Mesothelial cell of epicardium (in vitro differentiated cells): ENCODE data around the gene BCR. TPM values are rescaled to one million over a fixed set of nuclear protein-coding genes. Genes with fewer than 3 reads are reported as not detected.
A peak's percentile ranks its signal among the peaks of the same experiment; 100 is the strongest.
"Not testable (repeated sequence)": the region's sequence is repeated elsewhere in the genome, so short reads cannot be mapped to it uniquely, and the experiment has no call there.

Source experiments
- DNase-seq, 2 experiments: peaks; one replicate each; pipeline ENCODE4 v3.0.0; 2021; ENCODE audit warnings: low spot score in 2 of 2; ENCODE audit not compliant: unreplicated experiment in 2 of 2
- H3K27ac Mint-ChIP-seq: 2 replicates; pipeline ENCODE4 v1.8.0; 2021; ENCODE audit warnings: mixed read lengths
- H3K27me3 Mint-ChIP-seq: 2 replicates; pipeline ENCODE4 v1.8.0; 2021; ENCODE audit warnings: low read depth, mixed read lengths
- H3K36me3 Mint-ChIP-seq: 2 replicates; pipeline ENCODE4 v1.8.0; 2021; ENCODE audit warnings: mixed read lengths
- H3K4me1 Mint-ChIP-seq: 2 replicates; pipeline ENCODE4 v1.8.0; 2021; ENCODE audit warnings: mixed read lengths
- H3K4me3 Mint-ChIP-seq: 2 replicates; pipeline ENCODE4 v1.8.0; 2021; ENCODE audit warnings: mild to moderate bottlenecking, moderate library complexity, mixed read lengths
- H3K9me3 Mint-ChIP-seq: 2 replicates; pipeline ENCODE4 v1.8.0; 2021; ENCODE audit warnings: mixed read lengths
- total RNA-seq: library from RNA; stranded (reverse); gene quantifications from 3 replicates; pipeline ENCODE4 v1.2.1, GENCODE V29; 2021
- TF ChIP-seq, protein P1 (sequence below): fragments of 200-600 bp; sonication (generic); IDR thresholded peaks from one replicate; pipeline ENCODE4 v1.5.0; 2021; ENCODE audit warnings: antibody characterized with exemption; ENCODE audit not compliant: unreplicated experiment

Gene BCR
- total RNA-seq, 1 donor from 2014 or later = 72.4 TPM

GRCh38 chr22:23361676-23362075, 181.4 kb downstream of the BCR start:
- Mint-ChIP-seq H3K4me1 (no peaks in the 10 kb centered on the region), H3K4me3 (no peak overlapping the region), H3K36me3 (no peaks in the 10 kb centered on the region), H3K9me3 (peaks cover 6% of the 10 kb centered on the region), H3K27me3 (peaks cover 35% of the 10 kb centered on the region), H3K27ac (no peak overlapping the region)
- no peak for DNase-seq
- TF ChIP-seq, protein P1, sequence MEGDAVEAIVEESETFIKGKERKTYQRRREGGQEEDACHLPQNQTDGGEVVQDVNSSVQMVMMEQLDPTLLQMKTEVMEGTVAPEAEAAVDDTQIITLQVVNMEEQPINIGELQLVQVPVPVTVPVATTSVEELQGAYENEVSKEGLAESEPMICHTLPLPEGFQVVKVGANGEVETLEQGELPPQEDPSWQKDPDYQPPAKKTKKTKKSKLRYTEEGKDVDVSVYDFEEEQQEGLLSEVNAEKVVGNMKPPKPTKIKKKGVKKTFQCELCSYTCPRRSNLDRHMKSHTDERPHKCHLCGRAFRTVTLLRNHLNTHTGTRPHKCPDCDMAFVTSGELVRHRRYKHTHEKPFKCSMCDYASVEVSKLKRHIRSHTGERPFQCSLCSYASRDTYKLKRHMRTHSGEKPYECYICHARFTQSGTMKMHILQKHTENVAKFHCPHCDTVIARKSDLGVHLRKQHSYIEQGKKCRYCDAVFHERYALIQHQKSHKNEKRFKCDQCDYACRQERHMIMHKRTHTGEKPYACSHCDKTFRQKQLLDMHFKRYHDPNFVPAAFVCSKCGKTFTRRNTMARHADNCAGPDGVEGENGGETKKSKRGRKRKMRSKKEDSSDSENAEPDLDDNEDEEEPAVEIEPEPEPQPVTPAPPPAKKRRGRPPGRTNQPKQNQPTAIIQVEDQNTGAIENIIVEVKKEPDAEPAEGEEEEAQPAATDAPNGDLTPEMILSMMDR = no peak

GRCh38 chr22:23363683-23364082, 183.4 kb downstream of the BCR start:
- H3K4me3 Mint-ChIP-seq = no peak overlapping the region
- peaks cover 6% of the 10 kb centered on the region for H3K9me3 Mint-ChIP-seq
- TF ChIP-seq, protein P1 = no peak
- peaks cover 4% of the 10 kb centered on the region for H3K4me1 Mint-ChIP-seq
- no peak overlapping the region for H3K27ac Mint-ChIP-seq
- DNase-seq = no peak
- H3K27me3 Mint-ChIP-seq = peaks cover 41% of the 10 kb centered on the region
- H3K36me3 Mint-ChIP-seq = peaks cover 12% of the 10 kb centered on the region

- H3K36me3 Mint-ChIP-seq = peaks cover 18% of the 10 kb centered on the region
- H3K4me1 Mint-ChIP-seq = peaks cover 4% of the 10 kb centered on the region
- H3K9me3 Mint-ChIP-seq = peaks cover 6% of the 10 kb centered on the region
- H3K27me3 Mint-ChIP-seq = peaks cover 46% of the 10 kb centered on the region
- no peak overlapping the region for H3K27ac Mint-ChIP-seq
- H3K4me3 Mint-ChIP-seq = no peak overlapping the region
- TF ChIP-seq, protein P1 = no peak
- DNase-seq = no peak
Measured at GRCh38 chr22:23364389-23364788, 184.1 kb downstream of the BCR start.

DNA sequence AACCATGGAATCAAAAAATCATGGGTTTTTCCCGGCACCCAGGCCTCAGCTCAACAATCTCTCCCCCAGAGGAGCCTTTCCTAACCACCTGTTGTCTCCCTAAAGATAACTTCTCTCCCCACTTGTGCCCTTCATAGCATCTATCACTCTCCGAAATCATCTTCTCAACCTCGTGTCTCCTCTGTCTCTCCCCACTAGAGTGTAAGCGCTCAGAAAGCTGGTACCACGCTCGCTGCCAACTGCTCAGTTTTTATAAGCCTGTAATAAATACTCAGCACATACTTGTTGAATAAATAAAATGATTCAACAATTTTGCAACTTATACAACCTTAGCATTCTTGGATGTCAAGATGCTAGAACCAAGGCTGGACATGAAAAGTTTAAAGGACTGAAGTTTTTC, 185.2 kb downstream of the BCR start:
- no peak for DNase-seq
- peaks cover 27% of the 10 kb centered on the region for H3K36me3 Mint-ChIP-seq
- TF ChIP-seq, protein P1 = no peak

DNA sequence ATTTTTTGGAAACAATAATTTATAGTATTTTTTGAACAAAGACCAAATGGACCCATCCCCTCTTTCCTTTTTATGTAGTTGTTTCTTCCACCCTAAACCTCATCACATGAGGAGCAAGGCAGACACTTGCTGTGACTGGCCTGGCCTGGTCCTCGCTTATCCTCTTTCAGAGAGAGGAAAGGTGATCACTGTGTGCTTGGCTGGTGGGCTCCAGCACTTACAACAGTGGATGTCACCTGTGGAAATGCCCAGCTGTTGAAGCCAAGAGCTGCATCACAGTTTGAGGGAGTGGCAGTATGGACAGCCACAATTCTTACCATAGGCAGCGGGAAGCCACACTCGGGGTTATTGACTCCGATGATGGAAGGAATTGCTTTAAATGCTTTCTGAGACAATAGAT, 185.7 kb downstream of the BCR start:
- H3K9me3 Mint-ChIP-seq = peaks cover 6% of the 10 kb centered on the region
- DNase-seq = no peak
- H3K4me3 Mint-ChIP-seq = no peak overlapping the region
- peak overlapping the region; percentile 35 for H3K27ac Mint-ChIP-seq
- peaks cover 27% of the 10 kb centered on the region for H3K36me3 Mint-ChIP-seq
- TF ChIP-seq, protein P1 = no peak
- H3K4me1 Mint-ChIP-seq = peaks cover 4% of the 10 kb centered on the region
- peaks cover 35% of the 10 kb centered on the region for H3K27me3 Mint-ChIP-seq

More for the DNA sequence above, 185.2 kb downstream of the BCR start:
- Mint-ChIP-seq H3K27ac (no peak overlapping the region), H3K27me3 (peaks cover 37% of the 10 kb centered on the region), H3K9me3 (peaks cover 6% of the 10 kb centered on the region), H3K4me3 (no peak overlapping the region), H3K4me1 (peaks cover 4% of the 10 kb centered on the region)

DNA sequence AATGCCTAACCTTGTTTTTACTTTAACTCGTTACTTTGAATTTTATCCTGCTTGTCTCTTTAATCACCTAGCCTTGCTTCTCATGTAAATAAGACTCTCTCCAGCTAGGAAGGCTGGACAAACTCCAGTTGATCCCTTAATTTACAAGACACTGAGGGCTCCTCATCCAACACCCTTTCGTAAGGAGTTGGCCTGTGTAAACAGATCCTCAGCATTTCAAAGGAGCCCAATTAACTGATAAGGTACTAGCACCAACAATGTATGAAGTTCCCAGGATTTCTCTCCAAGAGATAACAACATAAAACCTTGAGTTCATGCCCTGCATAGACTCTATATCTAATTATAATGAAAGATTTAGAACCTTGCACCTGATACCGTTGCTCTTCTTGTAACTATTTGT, 186.9 kb downstream of the BCR start:
- H3K9me3 Mint-ChIP-seq, H3K4me1 Mint-ChIP-seq, H3K4me3 Mint-ChIP-seq, DNase-seq: not testable (repeated sequence)
- H3K27ac Mint-ChIP-seq = peak overlapping the region; percentile 54
- H3K27me3 Mint-ChIP-seq = peaks cover 29% of the 10 kb centered on the region
- H3K36me3 Mint-ChIP-seq = peaks cover 27% of the 10 kb centered on the region

Other genes starting within 250 kb of the BCR start
- 5.8 to 6.5 TPM (median 6.0 TPM) in 3 replicates for gene GNAZ, start 110.0 kb upstream of the BCR start, total RNA-seq
- 1.7 to 2.5 TPM (median 2.4 TPM) in 3 replicates for gene RSPH14, start 38.5 kb upstream of the BCR start, total RNA-seq
- 6.3 to 6.4 TPM (median 6.4 TPM) in 3 replicates for gene RAB36, start 35.0 kb upstream of the BCR start, total RNA-seq